Esophagus muscularis mucosa (tissue), 4 donors: ENCODE data around the gene IGLL5.

Source experiments
- CTCF ChIP-seq, 3 experiments: fragments of 200-600 bp in 2 of 3; fragments of 450-650 bp in 1 of 3; sonication (generic) in 2 of 3; IDR thresholded peaks; one replicate each; pipeline ENCODE4 v1.5.1; 2017 to 2019; ENCODE audit warnings: antibody characterized with exemption in 3 of 3, mild to moderate bottlenecking in 2 of 3, moderate library complexity in 1 of 3
- EP300 ChIP-seq: sonication (generic); formaldehyde crosslinking; IDR thresholded peaks from one replicate; pipeline ENCODE4 v1.6.1; 2017; ENCODE audit warnings: antibody characterized with exemption
- POLR2AphosphoS5 ChIP-seq, 2 donors: sonication (generic); formaldehyde crosslinking; IDR thresholded peaks; one replicate each; pipeline ENCODE4 v1.6.1; 2017; ENCODE audit warnings: antibody characterized with exemption in 2 of 2

- TF ChIP-seq POLR2AphosphoS5 (IDR thresholded peaks at IDR 0.05) (no peak), CTCF (IDR thresholded peaks at IDR 0.05) (no peak), EP300 (no peak)
Observed at GRCh38 chr22:22906907-22907550, 19.4 kb downstream of the IGLL5 start.
